Testis (tissue), 2 donors: ENCODE results near the gene OLFML3.

ENCODE experiments used
- CTCF ChIP-seq, 3 experiments: fragments of 450-650 bp in 2 of 3; fragments of 200-600 bp in 1 of 3; sonication (generic) in 1 of 3; IDR thresholded peaks; one replicate each; pipeline ENCODE4 v1.5.1; 2016 to 2019; ENCODE audit warnings: antibody characterized with exemption in 3 of 3, mild to moderate bottlenecking in 2 of 3, moderate library complexity in 1 of 3
- POLR2A ChIP-seq: fragments of 450-650 bp; IDR thresholded peaks from one replicate; pipeline ENCODE4 v1.6.1; 2017; ENCODE audit warnings: antibody characterized with exemption, mild to moderate bottlenecking, moderate library complexity

- TF ChIP-seq POLR2A (no peak), CTCF (IDR thresholded peaks at IDR 0.05) (no peak)
These were observed 19.1 kb downstream of the OLFML3 start for GRCh38 chr1:113998361-113998760.
